NK-92 treated with Interleukin-12 subunit alpha and Interleukin-12 subunit beta, amount 100 ng/mL, for 24 hours (cell line): ENCODE data around the gene HDAC10.

Experiments used
- DNase-seq: peaks from one replicate; lab custom pipeline; 2025; lab: John Stamatoyannopoulos, UW

HDAC10 gene

GRCh38 chr22:50250555-50251476, at the start of gene HDAC10:
Gene HDAC10 (minus strand): TSS chr22:50251265. CDS start chr22:50251032, 233 bp downstream.
- DNase-seq, result peak; percentile 54

- no peak for DNase-seq
These were observed 49.7 kb upstream of the HDAC10 start for GRCh38 chr22:50300620-50301257.

- DNase-seq, result no peak
These were observed 48.9 kb upstream of the HDAC10 start for GRCh38 chr22:50299785-50300619.

- no peak for DNase-seq
These were observed 48.1 kb upstream of the HDAC10 start for GRCh38 chr22:50298937-50299784.

- no peak for DNase-seq
These were observed 47.2 kb upstream of the HDAC10 start for GRCh38 chr22:50298266-50298637.

GRCh38 chr22:50297510-50298265, 46.6 kb upstream of the HDAC10 start:
- DNase-seq, result no peak

GRCh38 chr22:50296658-50297490, 45.8 kb upstream of the HDAC10 start:
- DNase-seq, result no peak

GRCh38 chr22:50294319-50294656, 43.2 kb upstream of the HDAC10 start:
- DNase-seq, result no peak

GRCh38 chr22:50293441-50294318, 42.6 kb upstream of the HDAC10 start:
- DNase-seq, result no peak

- no peak for DNase-seq
These were observed 41.8 kb upstream of the HDAC10 start for GRCh38 chr22:50292643-50293440.

- DNase-seq, result no peak
These were observed 39.0 kb upstream of the HDAC10 start for GRCh38 chr22:50289942-50290630.

- DNase-seq, result no peak
These were observed 38.3 kb upstream of the HDAC10 start for GRCh38 chr22:50289151-50289941.

GRCh38 chr22:50287731-50288130, 36.7 kb upstream of the HDAC10 start:
- no peak for DNase-seq

- no peak for DNase-seq
These were observed 35.7 kb upstream of the HDAC10 start for GRCh38 chr22:50286701-50287318.

- no peak for DNase-seq
These were observed 35.2 kb upstream of the HDAC10 start for GRCh38 chr22:50286275-50286674.

GRCh38 chr22:50285568-50286229, 34.6 kb upstream of the HDAC10 start:
- DNase-seq, result no peak
